Chondrocyte (in vitro differentiated cells): Measurements from ENCODE around the gene GPX1. TPM values are rescaled to one million over a fixed set of nuclear protein-coding genes. Genes with fewer than 3 reads are reported as not detected.
A peak's percentile ranks its signal among the peaks of the same experiment; 100 is the strongest.

Experiments
- DNase-seq: peaks from one replicate; pipeline ENCODE4 v3.0.0; 2021; ENCODE audit warnings: mixed read lengths, low spot score
- H3K27ac Mint-ChIP-seq: one replicate; pipeline ENCODE4 v1.8.0; 2021; ENCODE audit warnings: mild to moderate bottlenecking, moderate library complexity, mixed read lengths; ENCODE audit not compliant: unreplicated experiment
- H3K27me3 Mint-ChIP-seq: 2 replicates; pipeline ENCODE4 v1.8.0; 2021; ENCODE audit warnings: low read depth, mixed read lengths
- H3K36me3 Mint-ChIP-seq: 2 replicates; pipeline ENCODE4 v1.8.0; 2021; ENCODE audit warnings: low read depth, mixed read lengths
- H3K4me1 Mint-ChIP-seq: 2 replicates; pipeline ENCODE4 v1.8.0; 2021; ENCODE audit warnings: low read depth, mild to moderate bottlenecking, mixed read lengths
- H3K4me3 Mint-ChIP-seq: one replicate; pipeline ENCODE4 v1.8.0; 2021; ENCODE audit warnings: mild to moderate bottlenecking, moderate library complexity, mixed read lengths; ENCODE audit not compliant: unreplicated experiment
- H3K9me3 Mint-ChIP-seq: 2 replicates; pipeline ENCODE4 v1.8.0; 2021; ENCODE audit warnings: low read depth, mixed read lengths
- CTCF ChIP-seq: fragments of 200-600 bp; sonication (generic); IDR thresholded peaks from 2 replicates; pipeline ENCODE4 v1.5.0; 2021; ENCODE audit warnings: antibody characterized with exemption, mild to moderate bottlenecking, moderate library complexity
- total RNA-seq: library from RNA; stranded (reverse); gene quantifications from 3 replicates; pipeline ENCODE4 v1.2.1, GENCODE V29; 2021

Gene GPX1
- total RNA-seq, 1 donor from 2014 or later: 92.6 TPM

GRCh38 chr3:49386056-49386756 is 28.1 kb upstream of the GPX1 start:
- DNase-seq: no peak
- Mint-ChIP-seq H3K9me3 (no peaks in the 10 kb centered on the region), H3K27me3 (no peaks in the 10 kb centered on the region), H3K36me3 (peaks cover 3% of the 10 kb centered on the region), H3K4me1 (peaks cover 45% of the 10 kb centered on the region), H3K4me3 (no peak overlapping the region), H3K27ac (peak overlapping the region; percentile 88)
- no peak for TF ChIP-seq CTCF

- Mint-ChIP-seq H3K9me3 (no peaks in the 10 kb centered on the region), H3K27ac (no peak overlapping the region), H3K4me1 (peaks cover 45% of the 10 kb centered on the region), H3K4me3 (no peak overlapping the region), H3K27me3 (no peaks in the 10 kb centered on the region), H3K36me3 (peaks cover 3% of the 10 kb centered on the region)
- no peak for DNase-seq
- TF ChIP-seq CTCF: no peak
Measured at GRCh38 chr3:49385617-49386016, 27.5 kb upstream of the GPX1 start.

- no peak overlapping the region for H3K4me3 Mint-ChIP-seq
Measured at GRCh38 chr3:49383387-49383786, 25.2 kb upstream of the GPX1 start.

GRCh38 chr3:49378249-49378895 is 20.2 kb upstream of the GPX1 start:
- no peaks in the 10 kb centered on the region for H3K9me3 Mint-ChIP-seq
- no peaks in the 10 kb centered on the region for H3K27me3 Mint-ChIP-seq
- H3K4me3 Mint-ChIP-seq: peak overlapping the region; percentile 43
- DNase-seq: no peak
- peaks cover 49% of the 10 kb centered on the region for H3K4me1 Mint-ChIP-seq
- H3K27ac Mint-ChIP-seq: peak overlapping the region; percentile 97
- H3K36me3 Mint-ChIP-seq: peaks cover 11% of the 10 kb centered on the region
- no peak for TF ChIP-seq CTCF

More at GRCh38 chr3:49383387-49383786, 25.2 kb upstream of the GPX1 start:
- DNase-seq: no peak
- TF ChIP-seq CTCF: no peak
- H3K36me3 Mint-ChIP-seq: peaks cover 2% of the 10 kb centered on the region
- H3K4me1 Mint-ChIP-seq: peaks cover 57% of the 10 kb centered on the region
- H3K9me3 Mint-ChIP-seq: no peaks in the 10 kb centered on the region
- H3K27ac Mint-ChIP-seq: peak overlapping the region; percentile 85
- no peaks in the 10 kb centered on the region for H3K27me3 Mint-ChIP-seq

- no peak for TF ChIP-seq CTCF
- Mint-ChIP-seq H3K4me3 (no peak overlapping the region), H3K27ac (peak overlapping the region; percentile 97), H3K36me3 (peaks cover 17% of the 10 kb centered on the region), H3K9me3 (no peaks in the 10 kb centered on the region), H3K4me1 (peaks cover 51% of the 10 kb centered on the region), H3K27me3 (no peaks in the 10 kb centered on the region)
- DNase-seq: no peak
Measured at GRCh38 chr3:49377483-49377882, 19.3 kb upstream of the GPX1 start.
